Karpas-422 (cell line): ENCODE results near the gene LYRM4. TPM values are rescaled to one million over a fixed set of nuclear protein-coding genes. Genes with fewer than 3 reads are reported as not detected.

Source experiments
- DNase-seq: peaks from one replicate; pipeline ENCODE4 v3.0.0-alpha.2; 2015
- H2AFZ ChIP-seq: fragments of 200-600 bp; sonication (generic); 2 replicates; pipeline ENCODE4 v1.6.1; 2014; ENCODE audit warnings: antibody characterized with exemption, low read length, mixed read lengths
- H3K27ac ChIP-seq: fragments of 200-600 bp; sonication (generic); 2 replicates; pipeline ENCODE4 v1.5.1; 2014; ENCODE audit warnings: mild to moderate bottlenecking, low read length, moderate library complexity
- H3K27me3 ChIP-seq: fragments of 200-600 bp; sonication (generic); 2 replicates; pipeline ENCODE4 v1.6.1; 2014; ENCODE audit warnings: low read length, mixed read lengths
- H3K36me3 ChIP-seq: fragments of 200-600 bp; sonication (generic); 2 replicates; pipeline ENCODE4 v1.6.1; 2014; ENCODE audit warnings: low read length, mixed read lengths; ENCODE audit not compliant: insufficient read depth
- H3K4me1 ChIP-seq: fragments of 200-600 bp; sonication (generic); 2 replicates; pipeline ENCODE4 v1.6.1; 2014; ENCODE audit warnings: mild to moderate bottlenecking, low read length, mixed read lengths
- H3K4me2 ChIP-seq: fragments of 200-600 bp; sonication (generic); 2 replicates; pipeline ENCODE4 v1.6.1; 2014; ENCODE audit warnings: low read length, low read depth, mild to moderate bottlenecking; ENCODE audit not compliant: poor library complexity, severe bottlenecking
- H3K4me3 ChIP-seq: fragments of 200-600 bp; sonication (generic); 2 replicates; pipeline ENCODE4 v1.5.1; 2014; ENCODE audit warnings: mild to moderate bottlenecking, antibody characterized with exemption, low read length, mixed read lengths
- H3K79me2 ChIP-seq: fragments of 200-600 bp; sonication (generic); 2 replicates; pipeline ENCODE4 v1.6.1; 2014; ENCODE audit warnings: mild to moderate bottlenecking, low read length, mixed read lengths
- H3K9ac ChIP-seq: fragments of 200-600 bp; sonication (generic); 2 replicates; pipeline ENCODE4 v1.6.0; 2014; ENCODE audit warnings: low read length
- H3K9me2 ChIP-seq: fragments of 200-600 bp; sonication (generic), shearing (Covaris generic); replicated peaks from 2 replicates; pipeline ENCODE4 v1.6.0; 2014; ENCODE audit warnings: mild to moderate bottlenecking, low read length, moderate library complexity; ENCODE audit not compliant: insufficient read depth
- H3K9me3 ChIP-seq: fragments of 300-700, 200-600 bp; sonication (generic); 2 replicates; pipeline ENCODE4 v1.6.1; 2014; ENCODE audit warnings: low read length, mixed read lengths
- H4K20me1 ChIP-seq: fragments of 200-600 bp; sonication (generic); 2 replicates; pipeline ENCODE4 v1.6.1; 2014; ENCODE audit warnings: mild to moderate bottlenecking, antibody characterized with exemption, low read length, low read depth; ENCODE audit not compliant: insufficient read depth
- small RNA-seq: library from RNA; depleted of rRNA; stranded (forward); fragments of <200 nt; gene quantifications from one replicate; pipeline ENCODE3, GENCODE V24; 2014
- total RNA-seq: library from RNA; depleted of rRNA; stranded (reverse); fragments of >200 nt; shearing (Covaris generic); gene quantifications from 2 replicates; pipeline ENCODE4 v1.2.3, GENCODE V29; 2014; ENCODE audit warnings: low replicate concordance; rRNA removed

LYRM4 gene
- total RNA-seq, 1 experiment from 2014 or later: 50.5 TPM

- Histone ChIP-seq H3K79me2 (no peaks in the 10 kb centered on the region), H3K4me3 (no peak overlapping the region), H3K27ac (no peak overlapping the region), H3K9me2 (no peaks in the 10 kb centered on the region), H3K9me3 (no peaks in the 10 kb centered on the region), H3K4me1 (no peaks in the 10 kb centered on the region; the same call in 1 of the 2 replicates), H3K27me3 (no peaks in the 10 kb centered on the region), H3K9ac (no peak overlapping the region), H3K4me2 (no peak overlapping the region), H2AFZ (no peak overlapping the region), H4K20me1 (no peaks in the 10 kb centered on the region), H3K36me3 (no peaks in the 10 kb centered on the region)
- no peak for DNase-seq
Observed at GRCh38 chr6:5059036-5059896, 201.5 kb downstream of the LYRM4 start.

Small RNAs within 50 kb of the gene (small RNA-seq; reads per million reads assigned to genes)
- 0.12 reads per million for gene MIR3691

Other genes starting within 250 kb of the LYRM4 start
- not detected in 2 replicates for gene PPP1R3G, start 175.6 kb downstream of the LYRM4 start, total RNA-seq
- gene FARS2, start 563 bp upstream of the LYRM4 start, total RNA-seq: 9.0 and 16.0 TPM in 2 replicates